ENCODE measurements around the gene TRAPPC4.
A peak's percentile ranks its signal among the peaks of the same experiment; 100 is the strongest.

Gene TRAPPC4

DNA sequence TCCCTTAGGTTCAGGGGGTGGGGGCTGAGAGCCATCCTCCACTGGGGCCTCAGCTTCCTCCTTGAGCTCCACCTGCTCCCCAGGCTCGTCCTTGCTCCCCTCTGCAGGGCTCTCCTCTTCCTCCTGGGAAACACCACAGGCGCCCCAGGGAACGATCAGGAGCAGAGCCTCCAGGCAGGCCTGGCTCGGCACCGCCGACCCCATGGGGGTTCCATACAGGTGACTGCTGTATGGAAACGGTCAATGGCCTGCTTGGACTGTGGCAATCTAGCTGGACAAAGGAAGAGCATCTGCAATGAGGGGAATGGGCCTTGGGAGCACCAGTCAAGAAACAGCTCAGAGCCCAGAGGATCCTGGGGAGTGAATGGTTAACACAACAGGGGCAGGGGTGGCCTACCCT, 30.5 kb downstream of the TRAPPC4 start:
- no peak overlapping the region for H3K23ac ChIP-seq (ENCODE audit: low read length)
- DNase-seq = no peak
- H3K9ac ChIP-seq (ENCODE audit: low read length) = no peak overlapping the region
- H2AK5ac ChIP-seq (ENCODE audit: low read length) = no peak overlapping the region
- H3K4me2 ChIP-seq (ENCODE audit: low read length) = no peak overlapping the region
- H3K36me3 ChIP-seq (ENCODE audit: control insufficient read depth, insufficient read depth, low read length) = peaks cover 36% of the 10 kb centered on the region
- H3K79me1 ChIP-seq (ENCODE audit: low read length) = peaks cover 8% of the 10 kb centered on the region
- H4K8ac ChIP-seq (ENCODE audit: low read depth, low read length) = no peak overlapping the region
- no peak overlapping the region for H4K5ac ChIP-seq (ENCODE audit: low read length)
- no peak overlapping the region for H3K56ac ChIP-seq (ENCODE audit: low read length)
- no peak overlapping the region for H2BK120ac ChIP-seq (ENCODE audit: low read depth, low read length)
- H3K27ac ChIP-seq (ENCODE audit: low read depth, low read length) = no peak overlapping the region
- no peak overlapping the region for H2BK15ac ChIP-seq (replicated peaks; ENCODE audit: low read depth)
- H3K27me3 ChIP-seq (ENCODE audit: insufficient read depth, low read length, poor library complexity) = no peaks in the 10 kb centered on the region
- no peak overlapping the region for H3K4ac ChIP-seq (ENCODE audit: low read depth, low read length)
- H3K4me1 ChIP-seq (ENCODE audit: control insufficient read depth, low read depth, low read length) = no peaks in the 10 kb centered on the region
- no peaks in the 10 kb centered on the region for H3K79me2 ChIP-seq (ENCODE audit: control insufficient read depth, insufficient read depth, low read length)
- WGBS (ENCODE audit: extremely low coverage, insufficient coverage, low lambda C conversion rate) = no CpG with 5 or more reads among the region's 7 CpGs
- H2BK5ac ChIP-seq (ENCODE audit: low read length) = no peak overlapping the region
- H3K18ac ChIP-seq (ENCODE audit: low read length) = no peak overlapping the region
- H3K4me3 ChIP-seq (ENCODE audit: low read length) = no peak overlapping the region

- no CpG with 5 or more reads among the region's 17 CpGs for whole genome bisulfite sequencing (ENCODE audit: extremely low coverage, insufficient coverage, low lambda C conversion rate)
- peaks cover 47% of the 10 kb centered on the region for H3K36me3 ChIP-seq (ENCODE audit: control insufficient read depth, insufficient read depth, low read length)
- no peak overlapping the region for H3K9ac ChIP-seq (ENCODE audit: low read length)
- H4K8ac ChIP-seq (ENCODE audit: low read depth, low read length) = no peak overlapping the region
- no peak overlapping the region for H3K4me2 ChIP-seq (ENCODE audit: low read length)
- no peak overlapping the region for H2BK5ac ChIP-seq (ENCODE audit: low read length)
- H3K23ac ChIP-seq (ENCODE audit: low read length) = no peak overlapping the region
- H3K18ac ChIP-seq (ENCODE audit: low read length) = no peak overlapping the region
- DNase-seq = no peak
- peaks cover 29% of the 10 kb centered on the region for H3K79me1 ChIP-seq (ENCODE audit: low read length)
- no peak overlapping the region for H3K27ac ChIP-seq (ENCODE audit: low read depth, low read length)
- no peak overlapping the region for H2BK15ac ChIP-seq (replicated peaks; ENCODE audit: low read depth)
- no peak overlapping the region for H3K56ac ChIP-seq (ENCODE audit: low read length)
- no peak overlapping the region for H4K5ac ChIP-seq (ENCODE audit: low read length)
- peaks cover 18% of the 10 kb centered on the region for H3K79me2 ChIP-seq (ENCODE audit: control insufficient read depth, insufficient read depth, low read length)
- H3K4me1 ChIP-seq (ENCODE audit: control insufficient read depth, low read depth, low read length) = peaks cover 4% of the 10 kb centered on the region
- no peak overlapping the region for H3K4me3 ChIP-seq (ENCODE audit: low read length)
- H2AK5ac ChIP-seq (ENCODE audit: low read length) = no peak overlapping the region
- H3K27me3 ChIP-seq (ENCODE audit: insufficient read depth, low read length, poor library complexity) = no peaks in the 10 kb centered on the region
- no peak overlapping the region for H2BK120ac ChIP-seq (ENCODE audit: low read depth, low read length)
- H3K4ac ChIP-seq (ENCODE audit: low read depth, low read length) = no peak overlapping the region
These were observed 33.0 kb downstream of the TRAPPC4 start for GRCh38 chr11:119051440-119052162.

- H2BK120ac ChIP-seq (ENCODE audit: low read depth, low read length) = no peak overlapping the region
- H3K36me3 ChIP-seq (ENCODE audit: control insufficient read depth, insufficient read depth, low read length) = peaks cover 45% of the 10 kb centered on the region
These were observed 33.7 kb downstream of the TRAPPC4 start for GRCh38 chr11:119052163-119052814.

GRCh38 chr11:119054418-119054817, 35.9 kb downstream of the TRAPPC4 start:
- no peak overlapping the region for H3K4me2 ChIP-seq (ENCODE audit: low read length)
- no peak overlapping the region for H3K23ac ChIP-seq (ENCODE audit: low read length)
- H2BK120ac ChIP-seq (ENCODE audit: low read depth, low read length) = no peak overlapping the region
- no peak overlapping the region for H3K56ac ChIP-seq (ENCODE audit: low read length)
- H2AK5ac ChIP-seq (ENCODE audit: low read length) = no peak overlapping the region
- H4K5ac ChIP-seq (ENCODE audit: low read length) = no peak overlapping the region
- H3K27me3 ChIP-seq (ENCODE audit: insufficient read depth, low read length, poor library complexity) = no peaks in the 10 kb centered on the region
- peaks cover 29% of the 10 kb centered on the region for H3K79me1 ChIP-seq (ENCODE audit: low read length)
- no peak for DNase-seq
- no peak overlapping the region for H3K4me3 ChIP-seq (ENCODE audit: low read length)
- peaks cover 4% of the 10 kb centered on the region for H3K4me1 ChIP-seq (ENCODE audit: control insufficient read depth, low read depth, low read length)
- no peak overlapping the region for H3K18ac ChIP-seq (ENCODE audit: low read length)
- no peak overlapping the region for H3K27ac ChIP-seq (ENCODE audit: low read depth, low read length)
- H3K36me3 ChIP-seq (ENCODE audit: control insufficient read depth, insufficient read depth, low read length) = peaks cover 31% of the 10 kb centered on the region
- no peak overlapping the region for H4K8ac ChIP-seq (ENCODE audit: low read depth, low read length)
- peaks cover 18% of the 10 kb centered on the region for H3K79me2 ChIP-seq (ENCODE audit: control insufficient read depth, insufficient read depth, low read length)
- no peak overlapping the region for H3K4ac ChIP-seq (ENCODE audit: low read depth, low read length)
- no peak overlapping the region for H2BK15ac ChIP-seq (replicated peaks; ENCODE audit: low read depth)
- no peak overlapping the region for H3K9ac ChIP-seq (ENCODE audit: low read length)
- H2BK5ac ChIP-seq (ENCODE audit: low read length) = no peak overlapping the region
- WGBS (ENCODE audit: extremely low coverage, insufficient coverage, low lambda C conversion rate) = no CpG with 5 or more reads among the region's 10 CpGs

More at GRCh38 chr11:119052163-119052814, 33.7 kb downstream of the TRAPPC4 start:
- H2BK5ac ChIP-seq (ENCODE audit: low read length) = no peak overlapping the region
- no peak overlapping the region for H3K56ac ChIP-seq (ENCODE audit: low read length)
- no peak for DNase-seq
- H4K8ac ChIP-seq (ENCODE audit: low read depth, low read length) = no peak overlapping the region
- H3K79me2 ChIP-seq (ENCODE audit: control insufficient read depth, insufficient read depth, low read length) = peaks cover 18% of the 10 kb centered on the region
- H3K23ac ChIP-seq (ENCODE audit: low read length) = no peak overlapping the region
- no peak overlapping the region for H2BK15ac ChIP-seq (replicated peaks; ENCODE audit: low read depth)
- H3K4me3 ChIP-seq (ENCODE audit: low read length) = no peak overlapping the region
- no peaks in the 10 kb centered on the region for H3K27me3 ChIP-seq (ENCODE audit: insufficient read depth, low read length, poor library complexity)
- H3K9ac ChIP-seq (ENCODE audit: low read length) = no peak overlapping the region
- WGBS (ENCODE audit: extremely low coverage, insufficient coverage, low lambda C conversion rate) = no CpG with 5 or more reads among the region's 23 CpGs
- no peak overlapping the region for H2AK5ac ChIP-seq (ENCODE audit: low read length)
- no peak overlapping the region for H4K5ac ChIP-seq (ENCODE audit: low read length)
- H3K79me1 ChIP-seq (ENCODE audit: low read length) = peaks cover 29% of the 10 kb centered on the region
- H3K4me2 ChIP-seq (ENCODE audit: low read length) = no peak overlapping the region
- H3K4me1 ChIP-seq (ENCODE audit: control insufficient read depth, low read depth, low read length) = peaks cover 4% of the 10 kb centered on the region
- no peak overlapping the region for H3K4ac ChIP-seq (ENCODE audit: low read depth, low read length)
- H3K18ac ChIP-seq (ENCODE audit: low read length) = no peak overlapping the region
- H3K27ac ChIP-seq (ENCODE audit: low read depth, low read length) = no peak overlapping the region

GRCh38 chr11:119055901-119056300, 37.3 kb downstream of the TRAPPC4 start:
- Histone ChIP-seq H2BK5ac (ENCODE audit: low read length) (no peak overlapping the region), H3K4me2 (ENCODE audit: low read length) (peak overlapping the region; percentile 98), H2AK5ac (ENCODE audit: low read length) (peak overlapping the region; percentile 78), H2BK120ac (ENCODE audit: low read depth, low read length) (no peak overlapping the region), H4K5ac (ENCODE audit: low read length) (no peak overlapping the region), H3K4me1 (ENCODE audit: control insufficient read depth, low read depth, low read length) (peaks cover 4% of the 10 kb centered on the region), H3K27me3 (ENCODE audit: insufficient read depth, low read length, poor library complexity) (no peaks in the 10 kb centered on the region), H2BK15ac (replicated peaks; ENCODE audit: low read depth) (no peak overlapping the region), H3K9ac (ENCODE audit: low read length) (peak overlapping the region; percentile 95), H3K79me1 (ENCODE audit: low read length) (peaks cover 29% of the 10 kb centered on the region), H3K36me3 (ENCODE audit: control insufficient read depth, insufficient read depth, low read length) (peaks cover 25% of the 10 kb centered on the region), H3K18ac (ENCODE audit: low read length) (no peak overlapping the region), H4K8ac (ENCODE audit: low read depth, low read length) (no peak overlapping the region), H3K23ac (ENCODE audit: low read length) (no peak overlapping the region), H3K4ac (ENCODE audit: low read depth, low read length) (no peak overlapping the region), H3K79me2 (ENCODE audit: control insufficient read depth, insufficient read depth, low read length) (peaks cover 18% of the 10 kb centered on the region), H3K27ac (ENCODE audit: low read depth, low read length) (peak overlapping the region; percentile 96), H3K4me3 (ENCODE audit: low read length) (peak overlapping the region; percentile 92), H3K56ac (ENCODE audit: low read length) (peak overlapping the region; percentile 99)
- DNase-seq = peak; percentile 52
- no CpG with 5 or more reads among the region's 6 CpGs for WGBS (ENCODE audit: extremely low coverage, insufficient coverage, low lambda C conversion rate)

Data from mesendoderm (in vitro differentiated cells).